Measurements from ENCODE around the gene PDE9A.

PDE9A gene

DNA sequence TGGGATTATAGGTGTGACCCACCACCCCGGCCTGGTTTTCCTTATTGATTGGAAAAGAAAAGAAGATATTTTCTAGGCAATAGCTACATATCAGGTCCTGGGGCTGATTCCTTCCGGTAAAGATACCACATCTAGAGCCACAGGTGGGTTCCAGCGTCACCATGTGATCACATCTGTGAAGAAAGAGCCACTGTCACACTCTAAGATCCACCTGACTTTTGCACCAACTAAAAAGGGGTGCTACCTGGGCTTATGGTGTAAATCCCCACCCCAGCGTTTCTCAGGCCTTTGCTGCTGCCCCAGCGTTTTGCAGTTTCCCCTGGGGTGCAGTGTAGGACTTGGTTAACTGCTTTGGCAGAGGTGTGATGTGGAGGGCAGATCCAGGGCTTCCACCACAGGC, 22.3 kb upstream of the PDE9A start:
- no peaks in the 10 kb centered on the region for H4K20me1 ChIP-seq (ENCODE audit: insufficient read depth, low read length)

GRCh38 chr21:42632336-42632751, 21.1 kb upstream of the PDE9A start:
- Histone ChIP-seq H3K4me3 (ENCODE audit: low read depth in 1 of 2, low read length in 2 of 2) (no peak overlapping the region), H4K20me1 (ENCODE audit: insufficient read depth, low read length) (no peaks in the 10 kb centered on the region), H2AFZ (ENCODE audit: low read depth, low read length) (no peak overlapping the region), H3K27ac (ENCODE audit: low read length) (no peak overlapping the region), H3K9ac (ENCODE audit: low read depth, low read length) (no peak overlapping the region), H3K9me3 (ENCODE audit: insufficient read depth, low read length, severe bottlenecking) (no peaks in the 10 kb centered on the region), H3K79me2 (ENCODE audit: insufficient read depth, low read length) (no peaks in the 10 kb centered on the region), H3K27me3 (ENCODE audit: insufficient read depth, low read length, poor library complexity) (no peaks in the 10 kb centered on the region), H3K4me1 (ENCODE audit: insufficient read depth, low read length) (no peaks in the 10 kb centered on the region), H3K4me2 (ENCODE audit: insufficient read depth, low read length) (no peak overlapping the region), H3K36me3 (ENCODE audit: insufficient read depth, low read length) (no peaks in the 10 kb centered on the region)
- TF ChIP-seq CTCF (IDR thresholded peaks at IDR 0.05; ENCODE audit: borderline replicate concordance, extremely low read depth, low read length, poor library complexity, severe bottlenecking) (no peak), EZH2 (IDR thresholded peaks at IDR 0.05; ENCODE audit: borderline replicate concordance, low read depth, low read length, severe bottlenecking) (no peak)
- no peak for ATAC-seq (ENCODE audit: insufficient read depth, low read depth)
- DNase-seq, result no peak

More for the DNA sequence above, 22.3 kb upstream of the PDE9A start:
- H3K27ac ChIP-seq (ENCODE audit: low read length), result no peak overlapping the region
- H3K4me2 ChIP-seq (ENCODE audit: insufficient read depth, low read length), result no peak overlapping the region
- H3K79me2 ChIP-seq (ENCODE audit: insufficient read depth, low read length), result no peaks in the 10 kb centered on the region
- H3K4me1 ChIP-seq (ENCODE audit: insufficient read depth, low read length), result no peaks in the 10 kb centered on the region
- H3K27me3 ChIP-seq (ENCODE audit: insufficient read depth, low read length, poor library complexity), result no peaks in the 10 kb centered on the region
- no peaks in the 10 kb centered on the region for H3K36me3 ChIP-seq (ENCODE audit: insufficient read depth, low read length)
- H3K9me3 ChIP-seq (ENCODE audit: insufficient read depth, low read length, severe bottlenecking), result no peaks in the 10 kb centered on the region
- DNase-seq (no peak), ATAC-seq (ENCODE audit: insufficient read depth, low read depth) (no peak)
- no peak overlapping the region for H2AFZ ChIP-seq (ENCODE audit: low read depth, low read length)
- TF ChIP-seq CTCF (IDR thresholded peaks at IDR 0.05; ENCODE audit: borderline replicate concordance, extremely low read depth, low read length, poor library complexity, severe bottlenecking) (no peak), EZH2 (IDR thresholded peaks at IDR 0.05; ENCODE audit: borderline replicate concordance, low read depth, low read length, severe bottlenecking) (no peak)
- no peak overlapping the region for H3K9ac ChIP-seq (ENCODE audit: low read depth, low read length)
- no peak overlapping the region for H3K4me3 ChIP-seq (ENCODE audit: low read depth in 1 of 2, low read length in 2 of 2)

GRCh38 chr21:42632771-42633690, 20.4 kb upstream of the PDE9A start:
- Histone ChIP-seq H3K4me3 (ENCODE audit: low read depth in 1 of 2, low read length in 2 of 2) (no peak overlapping the region), H2AFZ (ENCODE audit: low read depth, low read length) (no peak overlapping the region), H3K4me1 (ENCODE audit: insufficient read depth, low read length) (no peaks in the 10 kb centered on the region), H3K9ac (ENCODE audit: low read depth, low read length) (no peak overlapping the region), H3K4me2 (ENCODE audit: insufficient read depth, low read length) (no peak overlapping the region), H3K79me2 (ENCODE audit: insufficient read depth, low read length) (no peaks in the 10 kb centered on the region), H3K9me3 (ENCODE audit: insufficient read depth, low read length, severe bottlenecking) (no peaks in the 10 kb centered on the region), H3K36me3 (ENCODE audit: insufficient read depth, low read length) (no peaks in the 10 kb centered on the region), H4K20me1 (ENCODE audit: insufficient read depth, low read length) (0 out of 2 replicates have a peak, but pooled peaks cover 3% of the 10 kb centered on the region), H3K27me3 (ENCODE audit: insufficient read depth, low read length, poor library complexity) (no peaks in the 10 kb centered on the region), H3K27ac (ENCODE audit: low read length) (no peak overlapping the region)
- TF ChIP-seq CTCF (IDR thresholded peaks at IDR 0.05; ENCODE audit: borderline replicate concordance, extremely low read depth, low read length, poor library complexity, severe bottlenecking) (no peak), EZH2 (IDR thresholded peaks at IDR 0.05; ENCODE audit: borderline replicate concordance, low read depth, low read length, severe bottlenecking) (no peak)
- DNase-seq (no peak), ATAC-seq (ENCODE audit: insufficient read depth, low read depth) (no peak)

Data from DND-41 (cell line).